GM06990 (cell line): Measurements from ENCODE around the gene ZNF668.

Experiments used
- DNase-seq: peaks from one replicate; pipeline ENCODE4 v3.0.0-alpha.2; 2011; ENCODE audit not compliant: insufficient read length; ENCODE audit errors: extremely low read depth
- H3K27me3 ChIP-seq: replicated peaks from 2 replicates; pipeline ENCODE4 v1.6.0; 2011; ENCODE audit warnings: low read length; ENCODE audit not compliant: control insufficient read depth, insufficient read depth
- H3K36me3 ChIP-seq: 2 replicates; pipeline ENCODE4 v1.5.1; 2011; ENCODE audit warnings: low read length; ENCODE audit not compliant: control insufficient read depth, insufficient read depth
- H3K4me3 ChIP-seq: replicated peaks from 2 replicates; pipeline ENCODE4 v1.5.1; 2011; ENCODE audit warnings: low read depth, mild to moderate bottlenecking, control low read depth, low read length
- TF ChIP-seq, protein P1 (sequence below): IDR thresholded peaks from 2 replicates; pipeline ENCODE4 v1.5.1; 2011; ENCODE audit warnings: low read length, control low read depth, mild to moderate bottlenecking, inconsistent platforms; ENCODE audit not compliant: insufficient read depth, poor library complexity, severe bottlenecking

The ZNF668 gene

DNA sequence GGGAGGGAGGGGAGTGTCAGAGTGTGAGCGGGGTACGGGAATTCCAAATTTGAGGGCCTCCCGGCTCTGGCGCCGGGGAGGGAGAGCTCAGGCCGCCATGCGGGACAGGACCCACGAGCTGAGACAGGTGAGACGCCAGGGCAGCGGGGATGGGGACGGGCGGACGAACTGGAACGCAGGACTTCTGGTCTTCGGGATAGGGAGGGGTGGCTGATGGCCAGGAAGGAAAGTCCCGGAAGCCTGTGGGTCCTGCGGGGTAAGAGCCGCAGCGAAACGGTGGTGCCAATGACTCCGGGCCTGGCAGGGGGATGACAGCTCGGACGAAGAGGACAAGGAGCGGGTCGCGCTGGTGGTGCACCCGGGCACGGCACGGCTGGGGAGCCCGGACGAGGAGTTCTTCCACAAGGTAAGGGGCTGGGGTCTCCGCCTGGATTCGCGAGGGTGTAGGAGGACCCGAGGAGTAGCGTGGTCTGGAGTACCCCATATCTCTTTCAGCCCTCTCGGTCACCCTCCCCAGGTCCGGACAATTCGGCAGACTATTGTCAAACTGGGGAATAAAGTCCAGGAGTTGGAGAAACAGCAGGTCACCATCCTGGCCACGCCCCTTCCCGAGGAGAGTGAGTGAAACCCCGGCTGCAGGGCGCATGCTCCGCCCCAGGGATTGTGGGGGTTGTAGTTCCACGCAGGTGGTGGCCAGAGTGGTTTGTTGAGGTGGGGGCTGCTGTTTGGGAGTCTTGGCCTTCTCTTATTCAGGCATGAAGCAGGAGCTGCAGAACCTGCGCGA lies 40.1 kb downstream of the ZNF668 start:
- Histone ChIP-seq H3K4me3 (peak overlapping the region; percentile 100), H3K27me3 (no peaks in the 10 kb centered on the region), H3K36me3 (peaks cover 14% of the 10 kb centered on the region)
- peak; percentile 79 for DNase-seq
- TF ChIP-seq, protein P1, sequence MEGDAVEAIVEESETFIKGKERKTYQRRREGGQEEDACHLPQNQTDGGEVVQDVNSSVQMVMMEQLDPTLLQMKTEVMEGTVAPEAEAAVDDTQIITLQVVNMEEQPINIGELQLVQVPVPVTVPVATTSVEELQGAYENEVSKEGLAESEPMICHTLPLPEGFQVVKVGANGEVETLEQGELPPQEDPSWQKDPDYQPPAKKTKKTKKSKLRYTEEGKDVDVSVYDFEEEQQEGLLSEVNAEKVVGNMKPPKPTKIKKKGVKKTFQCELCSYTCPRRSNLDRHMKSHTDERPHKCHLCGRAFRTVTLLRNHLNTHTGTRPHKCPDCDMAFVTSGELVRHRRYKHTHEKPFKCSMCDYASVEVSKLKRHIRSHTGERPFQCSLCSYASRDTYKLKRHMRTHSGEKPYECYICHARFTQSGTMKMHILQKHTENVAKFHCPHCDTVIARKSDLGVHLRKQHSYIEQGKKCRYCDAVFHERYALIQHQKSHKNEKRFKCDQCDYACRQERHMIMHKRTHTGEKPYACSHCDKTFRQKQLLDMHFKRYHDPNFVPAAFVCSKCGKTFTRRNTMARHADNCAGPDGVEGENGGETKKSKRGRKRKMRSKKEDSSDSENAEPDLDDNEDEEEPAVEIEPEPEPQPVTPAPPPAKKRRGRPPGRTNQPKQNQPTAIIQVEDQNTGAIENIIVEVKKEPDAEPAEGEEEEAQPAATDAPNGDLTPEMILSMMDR, result no peak

GRCh38 chr16:31032736-31033708 lies 41.0 kb downstream of the ZNF668 start, which contains the start of gene STX4:
TSS of gene STX4 (plus strand) at chr16:31033558. CDS start at chr16:31033806, 248 bp downstream.
- peak within 1 kb of the TSS; percentile 100 for H3K4me3 ChIP-seq
- H3K36me3 ChIP-seq, result peaks cover 9% of the 10 kb centered on the region
- TF ChIP-seq, protein P1, result no peak
- no peaks in the 10 kb centered on the region for H3K27me3 ChIP-seq
- peak; percentile 92 for DNase-seq

DNA sequence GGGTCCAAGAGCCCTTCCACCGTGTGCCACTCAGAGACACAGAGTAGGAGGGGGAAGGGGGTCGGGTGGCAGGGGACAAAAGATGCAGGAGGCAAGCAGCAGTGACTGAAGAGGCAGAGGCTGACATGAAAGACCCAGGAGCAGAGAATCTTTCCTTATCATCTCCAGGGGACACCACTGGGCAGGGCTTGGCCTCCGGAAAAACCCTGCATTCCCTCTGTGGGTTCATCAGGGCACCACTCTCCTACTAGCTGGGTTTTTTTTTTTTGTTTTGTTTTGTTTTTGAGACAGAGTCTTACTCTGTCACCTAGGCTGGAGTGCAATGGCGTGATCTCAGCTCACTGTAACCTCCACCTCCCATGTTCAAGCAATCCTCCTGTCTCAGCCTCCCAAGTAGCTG lies 42.8 kb downstream of the ZNF668 start:
- no peak overlapping the region for H3K4me3 ChIP-seq
- DNase-seq, result no peak
- TF ChIP-seq, protein P1, result no peak
- no peaks in the 10 kb centered on the region for H3K27me3 ChIP-seq
- H3K36me3 ChIP-seq, result peaks cover under 1% of the 10 kb centered on the region; the same call in 1 of the 2 replicates

- no peaks in the 10 kb centered on the region for H3K36me3 ChIP-seq
- no peaks in the 10 kb centered on the region for H3K27me3 ChIP-seq
- DNase-seq, result no peak
- TF ChIP-seq, protein P1, result no peak
- H3K4me3 ChIP-seq, result no peak overlapping the region
Observed at GRCh38 chr16:31029272-31029671, 44.8 kb downstream of the ZNF668 start.

DNA sequence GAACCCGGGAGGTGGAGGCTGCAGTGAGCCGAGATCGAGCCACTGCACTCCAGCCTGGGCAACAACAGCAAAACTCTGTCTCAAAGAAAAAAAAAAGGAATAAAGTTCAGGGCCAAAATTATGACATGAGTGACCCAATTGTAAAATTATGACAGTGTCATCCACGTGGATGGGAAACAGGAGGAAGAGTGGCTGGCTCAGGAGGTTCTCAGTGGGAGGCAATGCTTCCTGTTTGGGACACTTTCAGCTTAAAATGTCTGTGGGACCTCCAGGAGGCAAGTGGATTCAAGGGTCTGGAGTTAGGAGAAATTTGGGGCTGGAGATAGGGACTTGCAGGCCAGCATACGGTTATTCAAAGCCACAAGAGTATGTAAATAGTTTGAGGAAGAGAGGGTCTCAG lies 48.7 kb downstream of the ZNF668 start:
- Histone ChIP-seq H3K27me3 (no peaks in the 10 kb centered on the region), H3K36me3 (no peaks in the 10 kb centered on the region), H3K4me3 (no peak overlapping the region)
- TF ChIP-seq, protein P1, result no peak
- no peak for DNase-seq
